Endothelial cell of umbilical vein (primary cell): Measurements from ENCODE around the gene SPACA9. TPM values are rescaled to one million over a fixed set of nuclear protein-coding genes. Genes with fewer than 3 reads are reported as not detected.

Experiments used
- BruUV-seq: library from RNA; stranded (reverse); fragments of 400-500 nt; replicated peaks from 2 replicates; lab custom pipeline; 2021; lab: Mats Ljungman, UMichigan
- CTCF ChIA-PET: fragments of 300-600, 350-600 bp; sonication (Branson Sonifier 250); formaldehyde crosslinking; loops from one replicate; lab custom pipeline; 2021; ENCODE audit warnings: antibody characterized with exemption, inconsistent platforms; lab: Charles Lee
- POLR2A ChIA-PET: fragments of 300-600, 350-600 bp; sonication (Branson Sonifier 250); formaldehyde crosslinking; loops from one replicate; lab custom pipeline; 2021; ENCODE audit warnings: antibody characterized with exemption, inconsistent platforms; lab: Charles Lee
- DNase-seq: peaks from one replicate; pipeline ENCODE4 v3.0.0-alpha.2; 2011; ENCODE audit warnings: low read depth, low spot score
- FAIRE-seq: peaks from 2 replicates; lab custom pipeline; 2011; peaks lifted over from hg19 to GRCh38; lab: Jason Lieb, UNC
- H2AFZ ChIP-seq: 2 replicates; pipeline ENCODE4 v1.6.0; 2012; ENCODE audit warnings: low read depth, low read length, control low read depth, inconsistent platforms
- H3K27ac ChIP-seq: 2 replicates; pipeline ENCODE4 v1.5.1; 2011; ENCODE audit warnings: low read depth, mild to moderate bottlenecking, control low read depth, low read length, moderate library complexity; ENCODE audit not compliant: insufficient read depth
- H3K27me3 ChIP-seq, 2 experiments: 2 replicates each; pipeline versions ENCODE4 v1.6.0 to v1.6.1; 2011; ENCODE audit warnings: low read length in 2 of 2, mixed read lengths in 1 of 2; ENCODE audit not compliant: control insufficient read depth in 2 of 2, insufficient read depth in 2 of 2
- H3K36me3 ChIP-seq, 2 experiments: 2 replicates in 1 of 2; 3 replicates in 1 of 2; pipeline ENCODE4 v1.5.1; 2011; ENCODE audit warnings: low read length in 2 of 2, mild to moderate bottlenecking in 1 of 2, moderate library complexity in 1 of 2; ENCODE audit not compliant: control insufficient read depth in 2 of 2, insufficient read depth in 2 of 2; ENCODE audit errors: extremely low read depth in 1 of 2
- H3K4me1 ChIP-seq: 3 replicates; pipeline ENCODE4 v1.5.1; 2011; ENCODE audit warnings: mild to moderate bottlenecking, low read length; ENCODE audit not compliant: control insufficient read depth, insufficient read depth; ENCODE audit errors: extremely low read depth
- H3K4me2 ChIP-seq: 2 replicates; pipeline ENCODE4 v1.6.1; 2011; ENCODE audit warnings: low read length, control low read depth, mixed read lengths; ENCODE audit not compliant: insufficient read depth
- H3K4me3 ChIP-seq, 3 experiments: fragments of 200-600 bp in 1 of 3; sonication (generic), shearing (Covaris generic) in 1 of 3; replicated peaks in 1 of 3; 2 replicates each; pipeline ENCODE4 v1.5.1; 2011 to 2016; ENCODE audit warnings: control low read depth in 3 of 3, low read length in 3 of 3, mild to moderate bottlenecking in 2 of 3, inconsistent platforms in 1 of 3, low read depth in 1 of 3, moderate library complexity in 1 of 3; ENCODE audit not compliant: insufficient read depth in 1 of 3
- H3K79me2 ChIP-seq: 2 replicates; pipeline ENCODE4 v1.6.0; 2012; ENCODE audit warnings: low read length, inconsistent platforms; ENCODE audit not compliant: control insufficient read depth, insufficient read depth
- H3K9ac ChIP-seq: replicated peaks from 2 replicates; pipeline ENCODE3; 2011; ENCODE audit warnings: low read length, control low read depth; ENCODE audit not compliant: insufficient read depth; ENCODE audit errors: extremely low read depth
- H3K9me1 ChIP-seq: replicated peaks from 3 replicates; pipeline ENCODE4 v1.6.0; 2011; ENCODE audit warnings: mild to moderate bottlenecking, low read length; ENCODE audit not compliant: control insufficient read depth, insufficient read depth; ENCODE audit errors: extremely low read depth
- H3K9me3 ChIP-seq: replicated peaks from 2 replicates; pipeline ENCODE4 v1.5.1; 2012; ENCODE audit warnings: low read length, inconsistent platforms; ENCODE audit not compliant: control insufficient read depth, insufficient read depth
- H4K20me1 ChIP-seq: replicated peaks from 2 replicates; pipeline ENCODE3; 2011; ENCODE audit warnings: mild to moderate bottlenecking, low read length; ENCODE audit not compliant: control insufficient read depth, insufficient read depth; ENCODE audit errors: extremely low read depth
- CTCF ChIP-seq, 2 donors: IDR thresholded peaks; 1 replicate in 1 of 2; 2 replicates in 1 of 2; pipeline ENCODE4 v1.5.1; 2011; ENCODE audit warnings: low read length in 2 of 2, mild to moderate bottlenecking in 2 of 2, moderate library complexity in 2 of 2, control low read depth in 1 of 2, inconsistent platforms in 1 of 2, low read depth in 1 of 2; ENCODE audit not compliant: insufficient read depth in 1 of 2; ENCODE audit errors: extremely low read depth in 1 of 2
- EZH2 ChIP-seq: IDR thresholded peaks from 2 replicates; pipeline ENCODE4 v1.6.1; 2012; ENCODE audit warnings: borderline replicate concordance, low read depth, mild to moderate bottlenecking, moderate library complexity, low read length, inconsistent platforms; ENCODE audit not compliant: severe bottlenecking
- FOS ChIP-seq: IDR thresholded peaks from 2 replicates; pipeline ENCODE4 v1.6.1; 2011; ENCODE audit warnings: mild to moderate bottlenecking, low read length, moderate library complexity, borderline replicate concordance; ENCODE audit not compliant: insufficient read depth
- GATA2 ChIP-seq: IDR thresholded peaks from 2 replicates; pipeline ENCODE4 v1.7.0; 2011; ENCODE audit warnings: low read depth, mild to moderate bottlenecking, moderate library complexity, mixed read lengths, low read length; ENCODE audit not compliant: insufficient read length, insufficient read depth
- JUN ChIP-seq: IDR thresholded peaks from 2 replicates; pipeline ENCODE4 v1.6.1; 2011; ENCODE audit warnings: borderline replicate concordance, low read depth; ENCODE audit not compliant: insufficient read length, insufficient read depth
- MAX ChIP-seq: IDR thresholded peaks from 2 replicates; pipeline ENCODE4 v1.6.1; 2011; ENCODE audit not compliant: insufficient read depth, insufficient read length
- MYC ChIP-seq: IDR thresholded peaks from one replicate; pipeline ENCODE4 v1.6.1; 2011; ENCODE audit warnings: mild to moderate bottlenecking, low read depth, low read length
- POLR2A ChIP-seq: IDR thresholded peaks from 2 replicates; pipeline ENCODE4 v1.6.1; 2012; ENCODE audit warnings: low read depth, mild to moderate bottlenecking, control low read depth, low read length
- POLR2AphosphoS5 ChIP-seq: IDR thresholded peaks from 2 replicates; pipeline ENCODE4 v1.6.1; 2012; ENCODE audit warnings: low read depth, mild to moderate bottlenecking, control low read depth, low read length, moderate library complexity; ENCODE audit not compliant: insufficient read depth
- dilution Hi-C: fragments of 300-500 bp; cut with MboI; formaldehyde crosslinking; loops from one replicate; pipeline ENCODE4 v1.15.0; 2019; ENCODE audit warnings: low sequenced_read_pairs; ENCODE audit not compliant: extremely low pct_ligation_motif_present
- intact Hi-C: fragments of 100-400 bp; cut with micrococcal nuclease; formaldehyde crosslinking; loops from one replicate; pipeline ENCODE4 v1.10.0; 2022
- polyA plus RNA-seq, 4 experiments: library from polyadenylated mRNA; depleted of rRNA in 3 of 4; stranded (reverse) in 3 of 4; unstranded in 1 of 4; fragments of >200 nt; gene quantifications; 2 replicates each; pipeline versions ENCODE4 v1.2.1 to v1.2.3, GENCODE V29; 2011 to 2012; ENCODE audit warnings: missing spikeins in 1 of 4
- total RNA-seq: library from RNA; stranded (reverse); gene quantifications from 2 replicates; pipeline ENCODE4 v1.2.3, GENCODE V29; 2021

The SPACA9 gene
- total and polyA plus RNA-seq, 2 donors (not counting 3 experiments of a cell fraction or from before 2014, with no cell fraction given) = 2.6 to 3.6 TPM

GRCh38 chr9:132909311-132909710 is 30.6 kb downstream of the SPACA9 start:
- Histone ChIP-seq H3K9ac (no peak overlapping the region), H3K9me1 (no peaks in the 10 kb centered on the region), H2AFZ (no peak overlapping the region), H3K27me3 (no peaks in the 10 kb centered on the region), H4K20me1 (no peaks in the 10 kb centered on the region), H3K4me1 (no peaks in the 10 kb centered on the region), H3K27ac (no peak overlapping the region), H3K9me3 (no peaks in the 10 kb centered on the region), H3K79me2 (no peaks in the 10 kb centered on the region), H3K4me2 (no peak overlapping the region), H3K4me3 (no peak overlapping the region), H3K36me3 (peaks cover 18 to 19% of the 10 kb centered on the region in 2 experiments)
- TF ChIP-seq FOS (no peak), POLR2AphosphoS5 (no peak), CTCF (IDR thresholded peaks at IDR 0.05; ENCODE audit: extremely low read depth in 1 of 2, insufficient read depth in 1 of 2, low read depth in 1 of 2, low read length in 2 of 2) (no peak), MAX (no peak), GATA2 (no peak), POLR2A (no peak), MYC (no peak), EZH2 (no peak), JUN (no peak)
- dilution Hi-C loops (no loop called here), intact Hi-C loops (no loop called here)
- DNase-seq (no peak), FAIRE-seq (no peak)
- POLR2A ChIA-PET = no interaction called here
- BruUV-seq = no TSS peak
- CTCF ChIA-PET = interaction anchor here (0.8 to 1.6 kb wide), 2 partner anchors 11 to 64 kb away, joined by 3 read pairs; no protein-coding TSS in a partner anchor
